SK-MEL-5 (cell line): ENCODE results near the gene FOXL2. TPM values are rescaled to one million over a fixed set of nuclear protein-coding genes. Genes with fewer than 3 reads are reported as not detected.
A peak's percentile ranks its signal among the peaks of the same experiment; 100 is the strongest.
"Not testable (repeated sequence)": the region's sequence is repeated elsewhere in the genome, so short reads cannot be mapped to it uniquely, and the experiment has no call there.

Experiments used
- DNase-seq: peaks from one replicate; pipeline ENCODE4 v3.0.0-alpha.2; 2016; ENCODE audit warnings: low read depth, low spot score
- in situ Hi-C: cut with HindIII; loops from 2 replicates; pipeline ENCODE4 v1.10.0; 2016; ENCODE audit warnings: low sequenced_read_pairs, high pct_unique_total_duplicates, low pct_unique_long_range_greater_than_20kb
- total RNA-seq: library from RNA; depleted of rRNA; stranded (reverse); fragments of >200 nt; shearing (Covaris generic); gene quantifications from 2 replicates; pipeline ENCODE4 v1.2.3, GENCODE V29; 2014

FOXL2 gene
- total RNA-seq, 1 experiment from 2014 or later: not detected

DNA sequence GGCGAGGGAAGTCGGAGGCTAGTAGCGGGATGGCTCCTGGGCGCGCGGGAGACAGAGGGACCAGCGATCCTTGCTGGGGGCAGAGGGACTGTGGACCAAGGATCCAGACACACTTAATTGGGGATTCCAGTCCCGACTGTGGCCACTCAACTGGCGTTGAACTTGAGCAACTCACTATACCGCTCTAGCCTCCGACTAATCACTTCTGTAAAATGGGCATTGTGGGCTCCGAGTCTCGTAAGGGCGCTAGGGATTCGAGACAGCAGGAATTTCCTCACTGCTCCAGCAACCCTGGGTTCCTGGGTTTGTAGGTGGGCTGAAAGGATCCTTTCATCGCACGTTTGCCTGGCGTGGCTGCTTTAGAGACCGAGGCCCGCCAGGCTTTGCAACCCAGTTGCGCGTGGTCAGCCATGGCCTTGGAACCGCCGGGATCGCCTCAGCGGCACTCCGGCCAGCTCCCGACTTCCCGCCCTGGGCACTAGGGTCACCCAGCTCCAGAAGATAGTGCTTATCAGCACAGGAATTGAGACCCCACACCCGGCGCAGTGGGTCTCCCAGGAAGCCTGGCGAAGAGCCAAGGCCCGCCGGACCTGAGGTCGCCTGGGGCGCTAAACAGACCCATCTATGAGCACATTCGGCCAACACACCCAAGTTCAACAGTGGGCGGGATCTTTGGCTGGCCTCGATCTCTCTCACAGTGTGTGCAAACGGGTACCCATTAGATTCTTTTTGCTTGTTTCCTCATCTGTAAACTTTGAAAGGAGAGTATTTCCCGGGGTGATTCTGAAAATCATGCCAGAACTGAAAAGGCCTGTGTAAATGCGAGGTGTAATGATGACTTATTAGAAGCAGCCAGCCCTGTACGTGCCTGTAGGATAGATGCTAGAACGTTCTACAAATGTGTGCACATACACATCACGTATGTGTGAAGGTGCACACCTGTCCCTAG is 9.9 kb downstream of the FOXL2 start:
- DNase-seq: no peak
- in situ Hi-C loops: no loop called here

DNA sequence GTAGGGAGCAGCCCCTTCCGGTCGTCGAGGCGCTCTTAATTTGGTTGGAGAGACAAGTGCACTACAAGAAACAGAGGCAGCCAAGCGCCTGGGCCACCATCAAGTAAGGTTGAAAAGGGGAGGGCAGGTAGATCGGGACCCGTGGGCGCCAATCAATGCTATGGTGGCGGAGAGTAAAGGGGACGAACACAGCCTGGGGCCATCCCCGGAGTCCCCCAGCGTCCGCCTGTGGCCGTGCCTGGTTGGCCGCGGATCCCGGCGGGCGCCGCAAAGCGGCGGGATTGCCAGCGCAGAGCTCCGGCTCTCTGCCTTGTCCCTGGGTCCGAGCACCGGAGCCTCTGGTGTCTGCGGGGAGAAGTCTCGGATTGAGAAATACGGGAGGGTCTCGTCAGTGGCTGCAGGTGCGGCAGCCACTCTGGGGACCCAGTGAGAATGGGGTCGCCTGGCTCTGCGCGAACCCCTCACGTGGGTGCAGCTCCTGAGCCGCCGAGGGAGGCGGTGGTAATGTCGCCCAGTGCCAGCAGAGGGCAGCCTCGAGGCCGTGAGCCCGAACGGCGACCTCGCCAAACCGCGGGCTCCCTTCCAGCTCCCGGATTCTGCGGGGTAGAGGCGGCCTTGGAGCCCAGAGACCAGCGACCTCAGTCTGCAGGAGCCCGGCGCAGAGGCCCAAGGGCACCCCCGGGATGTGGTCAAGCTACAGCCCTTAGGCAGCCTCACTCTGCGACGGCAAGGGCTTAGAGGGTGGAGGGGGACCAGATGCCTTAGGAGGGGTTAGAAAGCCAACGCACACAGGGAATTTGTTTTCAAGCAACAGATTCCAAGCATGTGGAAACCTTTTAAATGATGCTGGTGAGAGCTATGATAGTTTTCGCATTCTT is 10.8 kb downstream of the FOXL2 start:
- peak; percentile 61 for DNase-seq

DNA sequence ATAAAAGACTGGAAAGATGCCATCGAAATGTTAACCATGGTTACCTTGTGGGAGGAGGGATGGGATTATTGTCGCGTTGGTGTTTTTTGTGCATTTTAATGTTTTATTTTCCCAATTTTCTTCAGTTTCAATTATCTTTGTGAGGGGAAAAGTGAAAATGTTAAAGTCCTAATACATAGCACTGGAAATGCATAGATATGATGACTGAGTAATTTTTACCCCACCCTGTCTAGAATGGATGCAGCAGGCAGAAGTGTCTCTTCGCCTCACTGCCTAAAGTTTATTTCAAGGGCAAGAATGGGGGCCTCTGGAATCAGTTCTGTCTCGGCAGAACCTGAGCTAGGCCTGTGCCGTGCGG is 11.5 kb downstream of the FOXL2 start:
- DNase-seq: no peak
- in situ Hi-C loops: no loop called here

More for the DNA sequence above, 10.8 kb downstream of the FOXL2 start:
- in situ Hi-C loops: no loop called here

DNA sequence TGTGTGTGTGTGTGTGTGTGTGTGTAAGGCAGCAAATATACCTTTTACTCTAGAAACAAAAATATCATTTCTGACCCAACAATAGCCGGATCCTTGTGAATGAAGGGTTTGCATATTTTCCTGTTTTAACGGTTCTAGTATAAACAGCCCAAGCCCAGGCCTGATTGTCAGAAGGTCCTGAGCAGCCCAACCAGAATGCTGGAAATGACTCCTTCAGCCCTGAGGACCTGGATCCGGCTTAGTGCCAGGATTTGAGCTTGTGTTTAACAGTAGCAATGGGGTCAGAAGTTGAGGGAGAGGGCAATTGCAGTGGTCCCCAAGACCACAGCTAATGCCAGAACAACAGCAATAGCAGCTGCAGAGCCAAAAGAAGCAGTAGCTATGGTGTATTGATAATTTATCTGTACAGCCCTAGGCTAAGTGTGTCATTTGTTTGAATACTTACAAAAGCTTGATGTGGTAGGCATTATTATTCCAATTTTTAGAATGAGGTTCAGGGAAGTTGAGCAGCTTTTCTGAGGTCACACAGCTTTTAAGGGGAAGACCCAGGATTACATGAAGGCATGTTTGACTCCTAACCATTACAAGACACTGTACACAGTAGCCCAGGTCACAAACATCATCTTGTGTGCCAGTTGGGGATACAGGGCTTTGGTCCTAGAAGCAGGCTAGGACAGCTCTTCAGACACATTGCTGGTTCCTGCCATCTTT is 12.8 kb downstream of the FOXL2 start:
- in situ Hi-C loops: no loop called here
- no peak for DNase-seq

DNA sequence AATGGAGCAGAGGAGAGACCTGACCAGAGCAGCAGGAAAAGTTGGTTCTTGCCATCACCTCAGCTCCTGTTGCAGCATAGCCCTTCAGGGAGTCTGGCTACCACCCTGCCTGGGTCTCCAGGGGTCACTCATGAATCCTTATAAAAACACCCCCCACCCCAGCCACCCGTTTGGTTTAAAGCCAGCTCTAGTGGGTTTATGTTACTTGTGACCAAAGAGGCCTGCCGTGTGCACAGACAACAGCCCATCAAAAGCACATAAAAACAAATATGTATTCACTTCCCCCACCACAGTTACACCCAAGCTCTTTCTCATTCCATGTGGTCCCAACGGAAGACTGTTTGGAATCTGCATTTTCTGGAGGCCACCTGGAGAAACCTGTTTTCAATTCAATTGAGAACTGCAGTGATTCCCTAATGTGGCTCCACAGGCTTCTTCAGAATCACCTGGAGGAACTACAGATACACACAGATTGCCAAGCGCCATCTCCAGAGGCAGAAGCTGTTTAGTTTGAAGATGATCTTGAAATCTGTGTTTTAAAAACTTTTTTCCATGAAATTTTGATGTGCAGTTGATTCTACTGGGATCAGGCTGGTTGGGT is 13.8 kb downstream of the FOXL2 start:
- no peak for DNase-seq
- in situ Hi-C loops: no loop called here

DNA sequence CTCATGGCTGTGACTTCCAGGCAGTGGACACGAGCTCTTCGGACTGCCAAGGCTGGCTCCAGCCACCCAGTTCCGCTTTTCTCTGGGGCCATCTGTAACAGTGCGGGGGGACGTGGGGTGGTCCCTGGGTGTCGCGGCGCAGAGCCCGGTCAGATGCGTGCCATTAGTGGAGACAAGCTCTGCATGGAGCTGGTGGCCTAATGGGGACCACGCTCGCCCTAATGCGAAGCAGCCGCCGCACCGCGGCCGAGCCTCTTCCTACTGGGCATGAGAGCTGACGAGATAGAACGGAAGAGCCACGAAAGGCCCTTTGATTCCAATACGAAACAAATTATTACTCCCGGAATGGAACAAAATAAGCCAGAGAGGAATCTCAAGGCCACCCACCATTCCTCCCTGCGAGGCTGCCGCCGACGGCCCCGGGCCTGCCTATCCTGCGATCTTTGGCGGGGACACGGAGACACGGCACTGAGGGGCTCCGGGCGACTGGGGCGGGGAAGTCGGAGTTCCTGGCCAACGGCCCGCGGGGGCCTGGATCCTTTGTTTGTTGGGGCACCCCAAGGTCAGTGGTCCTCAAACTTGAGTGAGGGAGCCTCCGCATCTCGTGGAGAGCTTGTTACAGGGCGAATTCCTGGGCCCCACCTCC is 18.1 kb downstream of the FOXL2 start:
- in situ Hi-C loops: no loop called here
- DNase-seq: no peak

DNA sequence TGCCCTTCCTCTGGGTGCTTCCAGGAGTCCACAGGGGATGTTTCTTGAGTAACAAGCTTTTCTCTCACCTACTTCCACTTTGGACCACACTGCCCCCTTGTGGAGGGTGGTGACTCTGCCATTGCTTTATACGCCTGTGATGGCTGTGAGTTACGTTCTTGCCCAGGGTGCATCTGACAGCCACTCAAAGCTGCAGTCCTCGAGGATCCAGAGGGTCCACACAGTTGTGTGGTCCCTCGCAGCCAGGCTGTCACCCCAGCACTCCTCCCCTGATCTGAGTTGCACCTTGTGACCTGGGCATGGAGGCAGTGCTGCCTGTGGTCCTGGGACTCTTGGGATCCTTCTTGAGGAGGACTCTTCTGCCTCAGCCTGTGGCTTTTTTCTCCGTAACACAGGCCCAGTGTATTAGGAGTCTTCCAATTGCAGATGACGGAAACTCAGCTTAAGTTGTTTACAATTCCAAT is 23.4 kb downstream of the FOXL2 start:
- in situ Hi-C loops: loop anchor here (25.0 kb wide), 1 partner anchor 211 kb away; no protein-coding TSS in a partner anchor
- DNase-seq: peak; percentile 91

DNA sequence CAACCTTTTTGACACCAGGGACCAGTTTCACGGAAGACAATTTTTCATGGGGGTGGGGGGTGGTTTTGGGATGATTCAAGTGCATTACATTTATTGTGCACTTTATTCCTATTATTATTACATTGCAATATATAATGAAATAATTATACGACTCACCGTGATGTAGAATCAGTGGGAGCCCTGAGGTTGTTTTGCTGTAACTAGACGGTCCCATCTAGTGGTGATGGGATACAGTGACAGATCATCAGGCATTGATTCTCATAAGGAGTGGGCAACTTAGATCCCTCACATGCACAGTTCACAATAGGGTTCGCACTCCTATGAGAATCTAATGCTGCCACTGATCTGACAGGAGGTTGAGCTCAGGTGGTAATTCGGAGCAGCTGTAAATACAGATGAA is 24.5 kb downstream of the FOXL2 start:
- not testable (repeated sequence) for DNase-seq
- in situ Hi-C loops: loop anchor here (25.0 kb wide), 1 partner anchor 210 kb away; no protein-coding TSS in a partner anchor

DNA sequence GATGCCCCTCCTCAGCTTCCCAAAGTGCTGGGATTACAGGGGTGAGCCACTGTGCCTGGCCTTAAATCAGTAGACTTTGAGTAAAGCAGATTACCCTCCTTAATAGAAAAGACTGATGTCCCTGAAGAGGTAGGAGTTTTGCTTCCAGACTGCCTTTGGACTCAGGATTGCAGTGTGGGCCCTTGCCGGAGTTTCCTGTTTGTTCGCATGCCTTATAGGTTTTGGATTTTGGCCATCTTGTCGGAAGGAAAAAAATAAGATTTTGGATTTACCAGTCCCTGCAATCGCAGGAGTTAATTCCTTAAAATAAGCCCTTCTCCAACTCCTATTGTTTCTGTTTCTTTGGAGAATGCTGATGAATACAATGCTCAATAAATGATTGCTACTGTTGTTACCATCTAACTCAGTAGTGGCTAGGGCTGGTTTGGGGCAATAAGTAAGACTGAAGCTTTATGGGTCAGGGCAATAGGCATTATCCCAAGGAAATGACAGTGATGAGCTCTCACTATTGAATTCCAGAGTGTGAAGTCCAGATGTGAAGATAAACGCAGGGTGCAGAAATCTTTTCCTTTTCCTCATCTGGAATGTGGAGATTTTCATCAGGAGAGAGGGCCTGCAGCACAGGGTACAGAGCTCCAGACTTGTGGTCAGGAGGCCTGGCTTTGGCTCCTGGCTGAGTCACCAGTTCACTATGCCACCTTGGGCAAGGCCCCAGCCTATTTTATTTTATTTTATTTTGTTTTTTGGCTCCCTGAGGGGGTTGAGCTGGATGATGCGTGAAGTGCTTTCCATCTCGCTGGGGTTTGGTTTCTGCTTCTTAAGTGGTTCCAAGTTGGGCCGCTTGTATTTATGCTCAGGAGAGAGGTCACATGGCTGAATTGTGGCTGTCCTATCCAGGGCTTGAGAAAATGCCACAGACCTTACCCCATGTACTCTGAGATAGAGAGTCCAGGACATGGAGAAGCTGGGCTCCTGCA is 25.3 kb downstream of the FOXL2 start:
- no peak for DNase-seq
- in situ Hi-C loops: loop anchor here (25.0 kb wide), 1 partner anchor 209 kb away; no protein-coding TSS in a partner anchor

DNA sequence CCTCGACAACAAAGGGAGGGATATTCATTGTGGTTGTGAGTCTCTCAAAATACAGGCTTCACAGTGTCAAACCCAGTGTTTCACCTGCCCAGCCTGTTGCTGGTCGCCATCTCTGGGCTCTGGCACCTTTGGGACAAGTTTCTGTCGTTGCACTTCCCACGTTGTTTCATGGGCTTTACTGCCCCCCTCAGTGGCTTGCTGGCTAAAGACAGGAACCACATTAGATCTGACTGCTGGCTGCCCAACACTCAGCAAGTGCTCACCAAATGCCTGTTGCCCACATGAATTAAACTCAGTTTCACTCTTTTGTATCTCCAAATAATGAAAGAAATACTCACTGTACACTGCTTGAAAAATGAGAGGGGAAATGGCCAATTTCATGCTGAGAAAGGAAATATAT is 27.6 kb downstream of the FOXL2 start:
- in situ Hi-C loops: loop anchor here (25.0 kb wide), 1 partner anchor 207 kb away; no protein-coding TSS in a partner anchor

DNA sequence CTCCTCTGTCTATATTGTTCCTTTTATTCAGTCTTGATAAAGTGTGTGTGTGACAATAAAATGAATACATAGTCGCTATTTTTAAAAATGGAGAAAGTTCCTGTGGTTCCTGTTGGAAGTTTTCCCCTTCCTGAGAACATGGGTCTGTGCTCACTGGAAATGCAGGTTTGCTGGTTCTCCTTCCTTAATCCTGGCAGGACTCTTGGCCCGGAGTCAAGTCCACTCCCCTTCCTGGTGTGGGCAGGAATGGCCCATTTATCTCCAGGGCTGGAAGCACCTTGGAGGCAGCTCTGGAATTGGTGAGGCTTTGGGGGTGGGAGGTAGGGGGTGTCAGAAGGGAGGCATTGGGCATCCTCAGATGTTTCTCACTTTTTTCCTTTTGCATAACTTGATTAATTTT is 30.1 kb downstream of the FOXL2 start:
- peak; percentile 34 for DNase-seq
- in situ Hi-C loops: loop anchor here (25.0 kb wide), 1 partner anchor 205 kb away; no protein-coding TSS in a partner anchor

More for the DNA sequence above, 27.6 kb downstream of the FOXL2 start:
- peak; percentile 15 for DNase-seq

DNA sequence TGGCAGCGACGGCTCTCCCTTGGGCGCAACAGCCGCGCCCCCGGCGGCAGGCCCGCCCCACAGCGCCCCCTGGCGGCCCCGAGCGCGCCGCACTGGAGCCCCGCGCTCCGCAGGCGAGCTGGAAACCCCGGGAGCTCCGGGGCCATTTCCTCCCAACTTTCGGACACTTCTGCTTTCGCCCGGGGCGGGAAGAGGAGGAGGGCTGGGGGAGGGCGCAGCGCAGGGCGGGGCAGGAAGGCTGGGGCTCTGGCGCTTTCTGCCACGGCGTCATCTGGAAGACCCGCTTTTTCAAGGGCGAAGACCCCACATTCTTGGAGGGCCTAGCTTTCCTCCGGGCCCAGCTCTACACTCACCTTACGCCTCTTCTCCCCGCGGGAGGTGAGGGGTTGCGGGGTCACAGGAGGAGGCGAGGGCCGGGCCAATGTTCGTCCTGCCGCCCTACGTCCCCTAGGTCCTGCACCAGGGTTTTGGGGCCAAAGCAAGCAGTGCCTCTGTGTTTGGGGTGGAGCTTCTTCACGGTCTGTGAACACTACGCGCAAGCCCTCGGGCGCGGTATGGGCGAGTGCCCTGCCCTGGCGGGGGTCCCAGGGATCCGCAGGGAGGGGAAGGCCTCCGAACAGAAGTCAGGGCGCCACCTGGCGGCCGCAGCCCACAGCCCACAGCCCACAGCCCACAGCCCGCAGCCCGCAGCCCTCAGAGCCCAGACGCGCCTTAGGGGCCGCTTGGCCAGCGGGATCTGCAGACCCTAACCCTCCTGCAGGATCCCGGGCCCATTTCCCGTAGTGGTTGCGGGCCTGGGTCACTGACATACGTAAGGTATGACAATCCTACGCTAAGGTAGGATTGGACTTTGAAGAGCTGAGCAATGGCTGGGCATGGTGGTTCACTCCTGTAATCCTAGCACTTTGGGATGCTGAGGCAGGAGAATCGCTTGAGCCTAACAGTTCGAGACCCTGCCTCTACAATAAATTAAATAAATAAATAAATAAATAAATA is 31.1 kb downstream of the FOXL2 start:
- in situ Hi-C loops: loop anchor here (25.0 kb wide), 1 partner anchor 204 kb away; no protein-coding TSS in a partner anchor
- peak; percentile 91 for DNase-seq

DNA sequence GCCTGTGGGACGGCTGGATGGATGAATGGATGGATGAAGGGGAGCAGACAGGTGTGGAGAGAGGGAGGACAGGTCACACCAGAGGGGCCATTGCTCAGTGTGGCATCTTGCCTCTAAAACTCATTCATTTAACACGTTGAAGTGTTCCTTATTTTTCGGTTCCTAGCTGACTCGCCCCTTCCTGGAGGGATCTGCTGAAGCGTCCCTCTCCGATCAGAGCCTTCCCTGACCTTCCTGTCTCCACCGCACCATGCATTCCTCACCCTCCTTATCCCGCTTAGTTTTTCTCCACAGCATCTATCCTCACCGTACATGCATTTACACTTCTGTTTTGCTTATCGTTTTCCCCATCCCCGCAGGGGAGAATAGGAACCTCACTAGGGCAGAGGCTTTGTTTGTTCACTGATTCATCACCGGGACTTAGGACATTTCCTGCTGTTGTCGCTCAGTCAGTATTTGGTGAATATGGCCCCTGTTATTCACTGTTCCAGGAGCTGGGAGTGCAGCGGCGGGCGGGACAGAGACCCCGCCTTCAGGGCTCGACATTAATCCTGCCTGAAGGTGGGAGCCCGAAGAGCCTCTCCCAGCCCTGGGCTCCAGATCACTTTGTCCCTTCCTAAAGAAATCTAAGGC is 32.0 kb downstream of the FOXL2 start:
- DNase-seq: no peak
- in situ Hi-C loops: loop anchor here (25.0 kb wide), 1 partner anchor 203 kb away; no protein-coding TSS in a partner anchor

DNA sequence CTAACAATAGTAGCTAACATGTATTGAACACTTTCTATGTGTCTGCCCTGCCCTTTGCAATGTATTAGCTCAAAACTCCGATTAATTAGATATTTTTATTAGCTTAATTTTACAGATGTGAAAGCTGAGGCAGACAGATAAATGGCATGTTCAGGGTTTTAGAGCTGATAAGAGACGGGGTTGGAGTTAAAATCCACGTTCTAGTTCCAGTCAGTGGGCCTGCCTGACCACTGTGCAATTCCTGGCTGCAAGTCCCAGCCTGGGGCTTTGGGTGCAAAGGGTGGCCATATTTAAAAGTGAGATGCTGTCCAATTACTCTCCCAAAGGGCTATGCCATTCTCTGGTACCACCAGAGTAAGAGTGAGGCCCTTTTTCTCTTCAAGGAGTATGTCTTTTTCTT is 33.2 kb downstream of the FOXL2 start:
- in situ Hi-C loops: loop anchor here (25.0 kb wide), 1 partner anchor 201 kb away; no protein-coding TSS in a partner anchor
- DNase-seq: no peak
